ENCODE data around the gene RAP1GAP. TPM values are rescaled to one million over a fixed set of nuclear protein-coding genes. Genes with fewer than 3 reads are reported as not detected.

RAP1GAP gene
- total and polyA plus RNA-seq, 2 donors: 2.1 to 4.0 TPM

DNA sequence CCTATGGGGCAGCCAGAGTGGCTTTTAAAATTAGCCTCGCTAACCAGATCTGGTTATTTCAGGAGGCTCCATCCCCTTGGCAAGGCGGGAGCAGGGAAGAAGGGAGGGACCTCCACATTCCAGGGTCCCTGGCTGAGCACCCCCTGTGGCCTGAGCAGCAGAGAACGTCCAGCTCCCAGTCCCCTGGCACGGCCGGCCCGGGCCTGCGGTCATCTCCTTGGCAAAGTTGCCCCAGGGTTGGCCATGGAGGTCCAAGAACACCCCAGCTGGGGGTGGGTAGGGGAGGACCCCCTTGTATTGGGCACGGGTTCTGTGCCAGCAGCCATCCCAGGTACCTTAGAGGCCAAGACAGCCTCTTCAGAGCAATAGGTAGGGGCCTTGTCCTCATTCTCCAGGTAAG is 75.9 kb downstream of the RAP1GAP start:
- Histone ChIP-seq H3K36me3 (ENCODE audit: insufficient read depth) (no peaks in the 10 kb centered on the region), H3K4me3 (ENCODE audit: low read depth, low read length) (no peak overlapping the region), H3K27ac (ENCODE audit: low read depth) (no peak overlapping the region), H3K4me1 (ENCODE audit: insufficient read depth) (no peaks in the 10 kb centered on the region)
- DNase-seq (ENCODE audit: extremely low spot score): no peak
- 78% methylated on average over 8 of the region's 8 CpGs for WGBS

DNA sequence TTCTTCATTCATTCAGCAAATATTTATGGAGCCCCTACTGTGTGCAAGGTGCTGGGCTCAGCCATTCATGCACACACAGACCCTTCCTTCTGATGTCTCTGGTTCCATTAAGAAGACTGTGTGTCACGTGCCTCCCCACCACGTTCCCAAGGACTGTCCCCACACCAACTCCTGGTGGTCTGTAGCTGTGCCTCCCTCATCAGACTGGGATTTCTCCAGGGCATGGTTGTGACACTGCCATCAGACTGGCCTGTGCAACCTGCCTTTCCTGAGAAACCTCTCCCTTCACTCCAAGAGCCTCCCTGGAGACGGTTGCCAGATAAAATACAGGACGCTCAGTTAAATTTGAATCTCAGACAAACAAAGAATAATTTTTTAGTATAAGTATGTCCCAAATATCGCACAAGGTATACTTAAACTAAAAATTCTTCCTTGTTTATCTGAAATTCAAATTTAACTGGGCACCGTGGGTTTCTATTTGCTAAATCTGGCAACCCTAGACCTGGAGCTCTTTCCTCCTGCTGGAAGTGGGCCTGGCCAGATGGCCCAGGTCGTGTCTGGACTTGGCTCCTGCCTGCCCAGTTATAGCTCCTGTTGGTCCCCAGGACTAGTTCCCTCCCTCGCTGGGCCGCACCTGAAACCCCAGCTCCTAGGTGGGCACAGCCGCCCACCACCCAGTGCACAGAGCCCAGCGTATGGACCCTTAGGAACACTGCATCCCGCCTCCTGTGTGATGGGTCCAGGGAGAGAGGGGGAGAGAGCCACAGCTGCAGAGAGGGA is 76.9 kb downstream of the RAP1GAP start:
- no peaks in the 10 kb centered on the region for H3K4me1 ChIP-seq (ENCODE audit: insufficient read depth)
- DNase-seq (ENCODE audit: extremely low spot score): no peak
- WGBS: 83% methylated on average over 12 of the region's 12 CpGs
- H3K27ac ChIP-seq (ENCODE audit: low read depth): no peak overlapping the region
- no peak overlapping the region for H3K4me3 ChIP-seq (ENCODE audit: low read depth, low read length)
- no peaks in the 10 kb centered on the region for H3K36me3 ChIP-seq (ENCODE audit: insufficient read depth)

DNA sequence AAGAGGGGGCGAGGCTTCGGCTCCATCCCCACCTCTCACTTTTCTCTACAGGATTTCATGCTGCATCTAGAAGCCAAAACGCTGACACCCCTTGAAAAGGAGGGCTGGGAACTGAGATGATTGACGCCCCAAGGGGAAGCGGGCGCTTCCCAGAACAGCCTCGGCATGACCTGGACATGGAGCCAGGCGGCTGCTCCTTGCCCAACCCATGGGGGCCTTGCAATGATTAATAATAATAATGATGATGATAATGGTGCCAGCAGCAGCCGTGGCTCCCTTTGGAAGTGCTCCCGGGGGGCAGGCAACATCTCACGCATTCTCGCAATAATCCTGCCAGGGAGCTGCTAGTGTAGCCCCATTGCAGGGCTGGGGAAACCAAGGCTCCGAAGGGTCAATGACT is 78.2 kb downstream of the RAP1GAP start:
- H3K4me1 ChIP-seq (ENCODE audit: insufficient read depth): no peaks in the 10 kb centered on the region
- DNase-seq (ENCODE audit: extremely low spot score): no peak
- 65% methylated on average over 13 of the region's 13 CpGs for WGBS
- H3K4me3 ChIP-seq (ENCODE audit: low read depth, low read length): no peak overlapping the region
- no peaks in the 10 kb centered on the region for H3K36me3 ChIP-seq (ENCODE audit: insufficient read depth)
- no peak overlapping the region for H3K27ac ChIP-seq (ENCODE audit: low read depth)

DNA sequence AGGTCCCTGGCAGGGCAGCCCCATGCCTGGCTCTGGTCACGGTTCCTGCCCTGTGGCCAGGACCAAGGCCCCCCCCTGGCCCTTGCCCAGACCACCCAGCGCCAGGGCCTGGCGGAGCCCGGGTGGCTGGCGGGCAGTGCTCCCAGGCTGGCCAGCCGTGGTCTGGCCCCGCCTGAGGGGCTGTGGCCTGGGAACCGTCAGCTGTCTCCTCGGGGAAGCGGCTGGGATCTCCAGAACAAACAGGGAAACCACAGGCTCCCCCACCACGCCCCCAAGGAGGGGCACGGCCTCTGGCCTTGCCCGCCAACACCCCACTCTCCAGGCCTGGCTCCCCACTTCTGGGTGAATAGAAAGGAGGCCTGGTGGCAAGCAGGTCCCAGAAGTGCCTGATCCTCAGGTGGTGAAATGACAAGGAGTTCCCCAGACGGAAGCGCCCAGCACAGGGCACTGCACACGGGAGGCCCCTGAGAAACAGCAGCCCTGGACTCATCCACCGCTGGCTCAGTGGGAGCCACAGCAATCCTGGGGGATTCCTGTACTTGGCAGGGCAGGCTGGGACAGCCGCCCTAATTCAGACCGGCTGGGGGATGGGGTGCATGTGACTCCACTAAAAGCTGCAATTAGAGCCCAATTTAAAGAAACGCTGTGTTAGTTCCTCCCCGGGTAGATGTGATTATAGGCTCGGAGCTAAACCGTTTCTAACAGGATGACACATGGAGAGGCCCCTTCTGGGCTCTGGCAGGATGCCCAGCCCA is 78.9 kb downstream of the RAP1GAP start:
- DNase-seq (ENCODE audit: extremely low spot score): no peak
- Histone ChIP-seq H3K36me3 (ENCODE audit: insufficient read depth) (no peaks in the 10 kb centered on the region), H3K4me1 (ENCODE audit: insufficient read depth) (no peaks in the 10 kb centered on the region), H3K4me3 (ENCODE audit: low read depth, low read length) (no peak overlapping the region), H3K27ac (ENCODE audit: low read depth) (no peak overlapping the region)
- WGBS: 41% methylated on average over 23 of the region's 23 CpGs

DNA sequence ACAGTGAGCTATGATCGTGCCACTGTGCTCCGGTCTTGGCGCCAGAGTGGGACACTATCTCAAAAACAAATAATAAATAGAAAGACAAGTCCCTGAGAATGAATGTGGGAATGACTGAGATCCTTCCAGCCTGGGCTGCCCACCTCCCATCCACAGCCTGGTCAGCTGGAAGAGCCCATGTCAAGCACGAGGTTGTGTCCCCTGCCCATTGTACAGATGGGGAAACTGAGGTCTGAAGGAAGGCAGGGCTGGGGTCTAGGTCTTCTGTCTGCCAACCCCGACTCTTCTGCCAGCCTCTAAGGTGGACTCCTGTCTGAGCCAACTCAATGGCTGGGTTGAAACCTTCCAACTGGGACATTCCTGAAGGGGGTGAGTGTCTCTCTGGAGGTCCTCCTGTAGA is 79.5 kb downstream of the RAP1GAP start:
- WGBS: 92% methylated on average over 5 of the region's 5 CpGs
- no peaks in the 10 kb centered on the region for H3K4me1 ChIP-seq (ENCODE audit: insufficient read depth)
- no peak overlapping the region for H3K27ac ChIP-seq (ENCODE audit: low read depth)
- DNase-seq (ENCODE audit: extremely low spot score): no peak
- H3K4me3 ChIP-seq (ENCODE audit: low read depth, low read length): no peak overlapping the region
- H3K36me3 ChIP-seq (ENCODE audit: insufficient read depth): no peaks in the 10 kb centered on the region

DNA sequence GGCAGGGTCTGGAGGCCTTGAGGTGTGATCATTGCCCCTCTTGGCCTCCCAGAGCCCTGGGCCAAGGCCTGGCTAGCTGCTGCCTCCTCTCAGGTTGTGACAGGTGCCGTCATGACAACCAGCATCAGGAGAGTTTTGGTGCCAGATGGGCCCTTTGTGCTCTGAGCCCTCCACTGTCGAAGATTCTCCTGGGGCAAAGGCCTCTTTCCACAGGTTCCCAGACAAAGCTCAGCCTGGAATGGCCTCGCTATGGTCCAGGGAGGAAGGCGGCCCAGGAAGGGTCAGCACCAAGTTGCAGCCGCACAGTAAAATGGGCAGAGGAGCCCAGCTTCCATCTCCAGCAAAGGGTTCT is 81.6 kb downstream of the RAP1GAP start:
- no peak for DNase-seq (ENCODE audit: extremely low spot score)
- no peaks in the 10 kb centered on the region for H3K4me1 ChIP-seq (ENCODE audit: insufficient read depth)
- WGBS: 78% methylated on average over 5 of the region's 5 CpGs
- no peak overlapping the region for H3K4me3 ChIP-seq (ENCODE audit: low read depth, low read length)
- H3K27ac ChIP-seq (ENCODE audit: low read depth): no peak overlapping the region
- H3K36me3 ChIP-seq (ENCODE audit: insufficient read depth): no peaks in the 10 kb centered on the region

DNA sequence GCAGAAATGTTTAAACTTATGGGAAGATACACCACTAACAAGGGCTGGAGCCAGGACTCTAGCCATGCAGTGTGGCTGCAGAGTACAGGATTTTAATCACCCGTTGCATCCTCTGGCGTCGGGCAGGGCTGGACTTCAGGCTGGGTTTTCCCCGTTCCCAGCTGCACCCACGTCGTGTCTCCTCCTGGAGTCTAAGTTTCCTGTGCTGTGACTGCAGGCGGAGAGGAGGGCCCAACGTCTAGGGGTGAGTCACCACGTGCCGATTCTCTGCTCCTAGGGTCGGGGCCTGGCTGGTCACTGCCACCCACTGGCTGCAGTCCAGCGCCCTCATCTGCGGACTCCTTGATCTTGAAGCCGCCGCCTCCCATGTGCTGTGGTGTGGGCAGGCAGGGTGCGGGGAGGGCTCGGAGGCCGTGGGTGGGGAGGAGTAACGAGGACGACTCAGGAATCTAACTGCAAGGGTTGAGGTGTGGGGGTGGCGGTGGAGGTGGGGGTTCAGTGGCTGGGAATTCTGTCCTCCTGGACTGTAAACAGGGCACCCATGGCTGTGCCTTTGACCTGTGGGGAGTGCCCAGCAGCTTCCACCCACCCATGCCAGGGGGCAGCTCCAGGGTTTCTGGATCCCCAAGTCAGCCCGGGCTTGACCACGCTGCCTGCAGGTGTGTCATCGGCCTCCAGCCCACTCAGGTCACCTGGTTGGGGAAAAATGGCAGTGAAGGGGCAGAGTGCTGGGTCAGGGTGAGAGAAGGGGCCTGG is 82.1 kb downstream of the RAP1GAP start:
- no peak overlapping the region for H3K4me3 ChIP-seq (ENCODE audit: low read depth, low read length)

DNA sequence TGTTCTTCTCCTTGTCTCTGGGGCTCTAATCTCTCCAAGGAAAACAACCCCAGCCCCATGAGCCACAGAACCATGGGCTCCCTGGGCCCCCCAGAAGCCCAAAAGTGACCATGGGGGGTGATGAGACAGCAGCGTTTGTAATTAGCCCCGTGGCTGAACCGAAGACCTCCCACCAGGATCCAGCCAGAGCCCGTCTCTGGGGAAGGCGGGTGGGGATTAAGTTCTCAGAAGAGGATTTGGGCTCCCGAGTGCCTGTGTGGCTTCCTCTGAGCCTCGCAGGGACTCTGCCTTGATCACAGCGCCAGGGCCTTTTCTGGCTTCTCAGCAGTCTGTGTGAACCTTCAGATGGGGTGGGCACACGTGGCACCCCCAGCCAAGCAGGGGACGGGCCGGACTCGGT is 82.9 kb downstream of the RAP1GAP start:
- no peak overlapping the region for H3K4me3 ChIP-seq (ENCODE audit: low read depth, low read length)
- H3K36me3 ChIP-seq (ENCODE audit: insufficient read depth): no peaks in the 10 kb centered on the region
- WGBS: 22% methylated on average over 12 of the region's 12 CpGs
- no peaks in the 10 kb centered on the region for H3K4me1 ChIP-seq (ENCODE audit: insufficient read depth)
- no peak for DNase-seq (ENCODE audit: extremely low spot score)
- H3K27ac ChIP-seq (ENCODE audit: low read depth): no peak overlapping the region

More for the DNA sequence above, 82.1 kb downstream of the RAP1GAP start:
- H3K36me3 ChIP-seq (ENCODE audit: insufficient read depth): no peaks in the 10 kb centered on the region
- WGBS: 28% methylated on average over 24 of the region's 24 CpGs
- no peak overlapping the region for H3K27ac ChIP-seq (ENCODE audit: low read depth)
- no peaks in the 10 kb centered on the region for H3K4me1 ChIP-seq (ENCODE audit: insufficient read depth)
- no peak for DNase-seq (ENCODE audit: extremely low spot score)

DNA sequence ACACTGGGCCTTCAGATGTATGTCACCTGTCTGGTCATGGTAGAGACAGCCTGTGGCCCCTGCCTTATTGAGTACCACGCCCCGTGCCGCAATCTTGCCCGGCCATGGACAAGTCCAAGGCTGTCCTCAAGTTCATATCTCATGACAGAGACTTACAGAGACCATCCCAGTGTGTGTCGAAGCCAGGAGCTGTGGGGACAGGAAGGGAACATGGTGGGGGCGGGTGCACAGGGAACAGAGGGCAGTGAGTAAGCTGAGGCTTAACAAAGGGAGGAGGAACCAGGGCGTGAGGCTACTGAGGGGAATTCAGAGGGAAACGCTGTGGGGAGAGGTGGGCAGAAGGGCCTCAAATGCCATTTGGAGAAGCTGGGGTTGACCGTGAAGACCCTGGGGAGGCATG is 84.1 kb downstream of the RAP1GAP start:
- WGBS: 74% methylated on average over 9 of the region's 9 CpGs
- no peak overlapping the region for H3K27ac ChIP-seq (ENCODE audit: low read depth)
- H3K36me3 ChIP-seq (ENCODE audit: insufficient read depth): no peaks in the 10 kb centered on the region
- no peaks in the 10 kb centered on the region for H3K4me1 ChIP-seq (ENCODE audit: insufficient read depth)
- DNase-seq (ENCODE audit: extremely low spot score): no peak
- no peak overlapping the region for H3K4me3 ChIP-seq (ENCODE audit: low read depth, low read length)

DNA sequence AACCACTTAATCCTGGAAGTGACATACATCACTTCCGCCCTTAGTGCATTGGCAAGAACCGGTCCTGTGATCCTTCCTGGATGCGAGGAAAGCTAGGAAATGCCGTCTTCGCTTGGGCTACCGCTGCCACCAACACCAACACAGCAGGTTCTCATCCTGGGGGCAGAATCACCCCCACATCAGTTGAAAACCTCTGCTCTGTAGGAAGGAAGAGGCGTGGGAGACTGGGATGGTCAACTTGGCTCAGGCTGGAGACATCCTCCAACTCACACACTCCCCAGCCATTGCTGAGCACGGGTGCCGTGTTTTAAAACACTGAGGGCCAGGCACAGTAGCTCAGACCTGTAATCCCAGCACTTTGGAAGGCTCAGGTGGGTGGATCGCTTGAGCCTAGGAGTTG is 85.1 kb downstream of the RAP1GAP start:
- no peak for DNase-seq (ENCODE audit: extremely low spot score)
- Histone ChIP-seq H3K4me1 (ENCODE audit: insufficient read depth) (no peaks in the 10 kb centered on the region), H3K4me3 (ENCODE audit: low read depth, low read length) (no peak overlapping the region), H3K27ac (ENCODE audit: low read depth) (no peak overlapping the region), H3K36me3 (ENCODE audit: insufficient read depth) (no peaks in the 10 kb centered on the region)
- WGBS: 67% methylated on average over 10 of the region's 10 CpGs

DNA sequence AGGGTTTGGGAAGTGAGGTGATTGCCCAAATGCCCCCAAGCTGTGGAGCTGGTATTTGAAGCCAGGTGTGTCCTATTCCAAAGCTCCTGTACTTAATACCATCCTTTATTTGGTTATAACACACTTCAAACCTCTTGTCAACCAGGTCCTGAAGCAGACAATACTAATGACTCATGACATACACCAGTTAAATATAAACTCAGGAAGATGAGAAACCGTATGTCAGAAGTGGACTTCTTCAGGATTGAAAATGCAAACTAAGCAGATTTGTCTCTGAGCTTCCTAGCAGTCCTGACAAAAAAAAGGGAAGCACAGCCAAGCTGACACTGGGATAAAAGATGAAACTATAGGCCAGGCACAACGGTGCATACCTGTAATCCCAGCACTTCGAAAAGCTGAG is 89.4 kb downstream of the RAP1GAP start:
- H3K4me1 ChIP-seq (ENCODE audit: insufficient read depth): no peaks in the 10 kb centered on the region
- H3K27ac ChIP-seq (ENCODE audit: low read depth): no peak overlapping the region
- H3K4me3 ChIP-seq (ENCODE audit: low read depth, low read length): no peak overlapping the region
- 63% methylated on average over 3 of the region's 3 CpGs for WGBS
- H3K36me3 ChIP-seq (ENCODE audit: insufficient read depth): no peaks in the 10 kb centered on the region
- no peak for DNase-seq (ENCODE audit: extremely low spot score)

DNA sequence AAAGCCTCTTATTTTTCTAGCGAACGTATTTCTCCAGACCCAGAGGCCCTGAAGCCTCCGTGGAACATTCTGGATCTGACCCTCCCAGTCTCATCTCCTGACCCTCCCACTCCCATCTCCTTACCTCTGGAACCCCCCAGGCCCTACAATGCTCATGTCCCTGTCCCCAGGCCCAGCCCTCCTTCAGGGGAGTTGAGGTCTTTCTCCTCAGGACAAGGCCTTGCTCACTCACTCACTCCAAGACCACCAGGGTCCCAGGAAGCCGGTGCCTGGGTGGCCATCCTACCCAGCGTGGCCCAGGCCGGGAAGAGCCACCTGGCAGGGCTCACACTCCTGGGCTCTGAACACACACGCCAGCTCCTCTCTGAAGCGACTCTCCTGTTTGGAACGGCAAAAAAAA is 91.2 kb downstream of the RAP1GAP start:
- WGBS: 87% methylated on average over 9 of the region's 9 CpGs
- DNase-seq (ENCODE audit: extremely low spot score): no peak
- no peak overlapping the region for H3K4me3 ChIP-seq (ENCODE audit: low read depth, low read length)

DNA sequence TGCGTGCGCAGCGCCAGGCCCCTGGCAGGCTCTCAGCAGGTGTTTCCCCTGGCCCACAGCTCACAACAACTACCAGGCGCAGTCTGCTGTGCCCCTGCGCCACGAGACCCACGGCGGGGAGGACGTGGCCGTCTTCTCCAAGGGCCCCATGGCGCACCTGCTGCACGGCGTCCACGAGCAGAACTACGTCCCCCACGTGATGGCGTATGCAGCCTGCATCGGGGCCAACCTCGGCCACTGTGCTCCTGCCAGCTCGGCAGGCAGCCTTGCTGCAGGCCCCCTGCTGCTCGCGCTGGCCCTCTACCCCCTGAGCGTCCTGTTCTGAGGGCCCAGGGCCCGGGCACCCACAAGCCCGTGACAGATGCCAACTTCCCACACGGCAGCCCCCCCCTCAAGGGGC is 91.8 kb downstream of the RAP1GAP start:
- H3K4me3 ChIP-seq (ENCODE audit: low read depth, low read length): no peak overlapping the region
- no peaks in the 10 kb centered on the region for H3K4me1 ChIP-seq (ENCODE audit: insufficient read depth)
- no peak for DNase-seq (ENCODE audit: extremely low spot score)
- WGBS: 93% methylated on average over 26 of the region's 26 CpGs
- H3K27ac ChIP-seq (ENCODE audit: low read depth): no peak overlapping the region
- no peaks in the 10 kb centered on the region for H3K36me3 ChIP-seq (ENCODE audit: insufficient read depth)

More for the DNA sequence above, 91.2 kb downstream of the RAP1GAP start:
- H3K27ac ChIP-seq (ENCODE audit: low read depth): no peak overlapping the region
- no peaks in the 10 kb centered on the region for H3K4me1 ChIP-seq (ENCODE audit: insufficient read depth)
- H3K36me3 ChIP-seq (ENCODE audit: insufficient read depth): no peaks in the 10 kb centered on the region

DNA sequence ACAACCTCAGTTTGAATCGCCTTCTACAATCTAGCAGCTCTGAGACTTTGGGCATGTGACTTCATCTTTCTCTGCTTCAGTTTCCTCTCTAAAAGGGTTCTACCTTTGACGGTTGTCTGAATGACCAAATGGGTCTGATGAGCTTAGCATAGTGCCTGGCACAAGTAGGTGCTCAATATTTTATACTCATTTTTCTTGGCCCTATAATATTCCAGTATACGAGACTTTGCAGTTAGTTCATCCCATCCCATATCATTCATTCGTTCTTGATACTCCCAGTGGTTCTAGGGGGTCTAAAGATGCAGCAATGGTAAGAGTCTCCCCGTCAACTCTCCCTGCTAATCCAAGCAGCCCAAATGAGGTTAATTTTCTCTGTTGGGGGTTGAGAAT is 92.4 kb downstream of the RAP1GAP start:
- Histone ChIP-seq H3K36me3 (ENCODE audit: insufficient read depth) (no peaks in the 10 kb centered on the region), H3K27ac (ENCODE audit: low read depth) (no peak overlapping the region), H3K4me3 (ENCODE audit: low read depth, low read length) (no peak overlapping the region), H3K4me1 (ENCODE audit: insufficient read depth) (no peaks in the 10 kb centered on the region)
- WGBS: 94% methylated on average over 5 of the region's 5 CpGs
- no peak for DNase-seq (ENCODE audit: extremely low spot score)
